ENCODE results near the gene PSMA6. TPM values are rescaled to one million over a fixed set of nuclear protein-coding genes. Genes with fewer than 3 reads are reported as not detected.
"Not testable (repeated sequence)": the region's sequence is repeated elsewhere in the genome, so short reads cannot be mapped to it uniquely, and the experiment has no call there.

Gene PSMA6
- total and polyA plus RNA-seq, 2 experiments from 2014 or later: 171 to 225 TPM

DNA sequence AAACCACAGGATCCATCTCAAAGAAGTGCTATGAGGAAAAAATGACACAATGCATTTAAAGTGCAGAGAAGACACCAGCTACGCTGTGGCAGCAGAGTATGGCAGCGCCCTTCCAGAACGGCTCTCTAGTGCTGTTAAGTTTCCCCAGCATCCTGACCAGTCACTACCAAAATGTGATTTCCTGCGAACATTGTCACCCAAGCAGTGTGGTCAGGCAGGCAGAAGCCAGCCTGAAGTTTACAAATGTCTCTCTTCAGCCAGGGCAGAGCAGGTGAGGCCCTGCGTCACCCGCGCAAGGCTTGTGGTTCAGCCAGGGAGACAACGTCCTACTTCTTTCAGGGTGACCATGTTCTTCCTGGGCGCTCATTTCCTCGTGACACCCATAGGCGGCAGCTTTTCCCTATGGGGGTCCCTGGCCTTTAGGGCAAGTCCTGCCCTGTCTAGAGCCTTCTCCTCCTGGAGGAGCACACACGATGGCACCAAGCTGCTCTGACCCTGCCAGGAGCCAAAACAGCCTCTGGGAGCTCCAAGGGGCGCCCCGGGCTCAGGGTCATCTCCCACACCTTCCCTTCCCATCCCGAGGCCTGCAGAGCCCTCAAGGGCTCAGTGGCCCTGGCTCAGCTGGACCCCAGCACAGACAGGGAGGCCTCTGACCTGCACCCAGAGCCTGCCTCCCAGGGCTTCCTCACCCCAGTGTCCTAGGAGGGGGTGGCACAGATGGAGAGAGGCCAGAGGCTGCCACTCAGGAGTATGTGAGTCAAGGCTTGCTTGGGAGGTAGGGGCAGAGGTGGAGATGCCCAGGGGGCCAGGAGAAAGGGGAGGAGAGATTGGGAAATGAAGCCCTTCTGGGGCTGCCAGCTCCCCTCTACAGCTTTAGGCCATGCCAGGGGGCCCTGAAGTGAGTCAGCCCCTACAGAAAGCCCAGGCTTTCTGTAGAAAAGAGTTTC lies 41.9 kb downstream of the PSMA6 start:
- no peaks in the 10 kb centered on the region for H3K9me2 ChIP-seq (ENCODE audit: insufficient read depth)
- no peaks in the 10 kb centered on the region for H4K20me1 ChIP-seq (ENCODE audit: insufficient read depth)
- no peak overlapping the region for H3K4me3 ChIP-seq
- no peaks in the 10 kb centered on the region for H3K79me2 ChIP-seq (ENCODE audit: insufficient read depth)
- 89 to 91% methylated on average over 14 to 15 of the region's 15 CpGs for WGBS, 2 experiments (ENCODE audit: low coverage in 1 of 2, low lambda C conversion rate in 2 of 2, missing lambda C conversion rate in 2 of 2)
- H3K4me1 ChIP-seq (ENCODE audit: insufficient read depth): no peaks in the 10 kb centered on the region
- DNase-seq: no peak
- H3K9me3 ChIP-seq (ENCODE audit: low read depth): no peaks in the 10 kb centered on the region
- no peak overlapping the region for H3K4me2 ChIP-seq (ENCODE audit: unreplicated experiment)
- in situ Hi-C loops (cut with MboI): no loop called here
- no peak for TF ChIP-seq EZH2 (IDR thresholded peaks at IDR 0.05; ENCODE audit: insufficient read depth, poor library complexity, severe bottlenecking)
- TF ChIP-seq EZH2phosphoT487 (IDR thresholded peaks at IDR 0.05; ENCODE audit: insufficient read depth, low read depth): no peak
- H3F3A ChIP-seq (ENCODE audit: insufficient read depth): no peaks in the 10 kb centered on the region
- H3K27ac ChIP-seq: no peak overlapping the region
- no peaks in the 10 kb centered on the region for H3K27me3 ChIP-seq (replicated peaks; ENCODE audit: insufficient read depth)
- H3K9ac ChIP-seq: no peak overlapping the region
- H3K36me3 ChIP-seq (ENCODE audit: low read depth): no peaks in the 10 kb centered on the region
- H2AFZ ChIP-seq: no peak overlapping the region

DNA sequence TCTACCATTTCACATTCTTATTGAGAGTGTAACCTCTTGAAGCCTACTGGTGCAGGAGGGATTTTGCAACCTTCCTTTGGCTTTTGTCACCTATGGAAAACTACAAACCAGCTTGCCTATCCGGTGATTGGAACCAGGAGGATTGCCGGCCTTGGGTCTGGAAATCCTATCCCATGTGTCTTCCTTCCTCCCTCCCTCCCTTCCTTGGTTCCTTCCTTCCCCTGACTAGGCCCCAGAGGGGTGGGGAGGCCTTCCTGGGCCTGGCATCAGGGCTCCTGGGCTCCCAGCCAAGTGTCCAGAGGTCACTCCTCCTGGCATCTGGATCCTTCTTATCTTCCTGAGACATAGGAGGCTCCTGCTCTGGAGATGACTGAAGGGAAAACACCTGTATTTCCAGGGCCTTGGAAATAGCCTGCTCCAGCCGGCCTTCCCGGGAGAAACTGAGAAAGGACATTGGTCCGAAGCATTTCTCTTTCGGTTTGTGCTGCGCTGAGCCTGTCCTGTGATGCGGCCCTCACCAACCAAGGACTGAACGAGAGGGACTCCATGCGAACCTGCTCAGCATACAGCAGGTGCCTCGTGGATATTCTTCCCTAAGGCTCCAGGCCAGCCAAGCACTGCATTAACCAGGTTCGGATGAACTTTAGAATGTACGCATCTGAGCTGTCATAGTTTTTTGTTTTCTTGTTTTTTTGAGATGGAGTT lies 43.4 kb downstream of the PSMA6 start:
- Histone ChIP-seq H3K27ac (no peak overlapping the region), H3K9ac (no peak overlapping the region), H2AFZ (no peak overlapping the region), H4K20me1 (ENCODE audit: insufficient read depth) (no peaks in the 10 kb centered on the region), H3F3A (ENCODE audit: insufficient read depth) (no peaks in the 10 kb centered on the region), H3K4me2 (ENCODE audit: unreplicated experiment) (no peak overlapping the region), H3K9me2 (ENCODE audit: insufficient read depth) (no peaks in the 10 kb centered on the region), H3K4me1 (ENCODE audit: insufficient read depth) (no peaks in the 10 kb centered on the region), H3K9me3 (ENCODE audit: low read depth) (no peaks in the 10 kb centered on the region), H3K4me3 (no peak overlapping the region), H3K79me2 (ENCODE audit: insufficient read depth) (no peaks in the 10 kb centered on the region), H3K36me3 (ENCODE audit: low read depth) (no peaks in the 10 kb centered on the region), H3K27me3 (replicated peaks; ENCODE audit: insufficient read depth) (no peaks in the 10 kb centered on the region)
- in situ Hi-C loops (cut with MboI): no loop called here
- no peak for DNase-seq
- TF ChIP-seq EZH2 (IDR thresholded peaks at IDR 0.05; ENCODE audit: insufficient read depth, poor library complexity, severe bottlenecking) (no peak), EZH2phosphoT487 (IDR thresholded peaks at IDR 0.05; ENCODE audit: insufficient read depth, low read depth) (no peak)
- WGBS, 2 experiments (ENCODE audit: low coverage in 1 of 2, low lambda C conversion rate in 2 of 2, missing lambda C conversion rate in 2 of 2): 94 to 96% methylated on average over 13 of the region's 13 CpGs

DNA sequence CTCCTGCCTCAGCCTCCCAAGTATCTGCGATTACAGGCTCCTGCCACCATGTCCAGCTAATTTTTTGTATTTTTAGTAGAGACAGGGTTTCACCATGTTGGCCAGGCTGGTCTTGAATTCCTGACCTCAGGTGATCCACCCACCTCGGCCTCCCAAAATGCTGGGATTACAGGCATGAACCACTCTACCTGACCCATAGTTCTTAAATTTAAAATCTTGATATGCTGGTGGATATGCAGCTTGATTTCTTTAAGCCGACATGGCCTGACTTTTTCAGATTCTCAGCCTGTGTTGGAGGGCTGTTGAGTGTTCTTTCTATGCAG lies 44.0 kb downstream of the PSMA6 start:
- H3K9ac ChIP-seq; H4K20me1 ChIP-seq (ENCODE audit: insufficient read depth); H3K4me1 ChIP-seq (ENCODE audit: insufficient read depth); H3K27ac ChIP-seq; H3F3A ChIP-seq (ENCODE audit: insufficient read depth); in situ Hi-C loops (cut with MboI); DNase-seq; H2AFZ ChIP-seq; H3K36me3 ChIP-seq (ENCODE audit: low read depth); H3K4me3 ChIP-seq; H3K9me3 ChIP-seq (ENCODE audit: low read depth); H3K4me2 ChIP-seq (ENCODE audit: unreplicated experiment); H3K79me2 ChIP-seq (ENCODE audit: insufficient read depth); H3K9me2 ChIP-seq (ENCODE audit: insufficient read depth); H3K27me3 ChIP-seq (replicated peaks; ENCODE audit: insufficient read depth): not testable (repeated sequence)
- WGBS, 2 experiments (ENCODE audit: low coverage in 1 of 2, low lambda C conversion rate in 2 of 2, missing lambda C conversion rate in 2 of 2): 80 to 83% methylated on average over 3 of the region's 3 CpGs

DNA sequence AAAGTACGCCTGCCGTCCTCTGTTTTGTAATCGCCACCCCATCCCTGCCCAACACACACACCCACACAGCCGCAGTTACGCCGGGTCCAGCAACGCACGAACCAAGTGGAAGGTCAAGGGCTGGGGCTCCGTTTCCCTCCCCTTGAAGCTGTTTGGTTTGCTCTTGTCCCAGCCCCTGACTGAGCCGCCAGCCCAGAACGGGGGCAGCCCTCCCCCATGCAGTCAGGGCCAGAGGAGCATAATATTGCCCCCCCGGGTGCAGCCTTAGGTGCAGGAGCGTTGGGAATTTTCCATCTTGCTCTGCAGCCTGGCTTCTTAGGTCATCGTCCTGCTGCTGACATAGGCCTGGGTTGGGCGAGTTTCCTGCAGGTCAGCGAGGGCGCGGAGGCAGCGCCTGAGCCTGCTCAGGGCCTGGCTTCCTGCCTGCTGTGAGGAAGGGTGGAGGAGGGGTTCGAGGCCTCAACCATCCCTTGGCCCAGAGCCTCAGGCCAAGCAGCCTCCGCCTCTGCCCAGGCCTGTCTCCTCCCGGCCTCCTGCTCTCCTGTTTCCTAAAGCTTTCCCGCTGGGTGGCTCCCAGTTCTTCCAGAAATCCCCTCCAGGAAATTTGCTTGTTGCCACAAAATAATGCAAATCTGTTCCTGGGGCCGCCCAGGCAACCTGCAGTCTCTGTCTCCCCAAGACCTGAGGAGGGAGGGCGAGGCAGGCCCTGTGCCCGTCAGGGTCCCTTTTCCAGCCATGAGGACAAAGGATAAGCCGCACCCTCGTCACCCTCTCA lies 44.5 kb downstream of the PSMA6 start:
- no peak for DNase-seq
- Histone ChIP-seq H3K4me1 (ENCODE audit: insufficient read depth) (peaks cover under 1% of the 10 kb centered on the region; the same call in 1 of the 2 replicates), H3K9me3 (ENCODE audit: low read depth) (no peaks in the 10 kb centered on the region), H3F3A (ENCODE audit: insufficient read depth) (no peaks in the 10 kb centered on the region), H3K4me3 (no peak overlapping the region), H3K4me2 (ENCODE audit: unreplicated experiment) (no peak overlapping the region), H3K9ac (no peak overlapping the region), H4K20me1 (ENCODE audit: insufficient read depth) (no peaks in the 10 kb centered on the region), H3K79me2 (ENCODE audit: insufficient read depth) (no peaks in the 10 kb centered on the region), H3K36me3 (ENCODE audit: low read depth) (no peaks in the 10 kb centered on the region), H3K27me3 (replicated peaks; ENCODE audit: insufficient read depth) (no peaks in the 10 kb centered on the region), H3K9me2 (ENCODE audit: insufficient read depth) (no peaks in the 10 kb centered on the region), H3K27ac (no peak overlapping the region), H2AFZ (no peak overlapping the region)
- WGBS, 2 experiments (ENCODE audit: low coverage in 1 of 2, low lambda C conversion rate in 2 of 2, missing lambda C conversion rate in 2 of 2): 91 to 93% methylated on average over 24 to 28 of the region's 28 CpGs
- TF ChIP-seq EZH2phosphoT487 (IDR thresholded peaks at IDR 0.05; ENCODE audit: insufficient read depth, low read depth): no peak
- TF ChIP-seq EZH2 (IDR thresholded peaks at IDR 0.05; ENCODE audit: insufficient read depth, poor library complexity, severe bottlenecking): no peak
- in situ Hi-C loops (cut with MboI): no loop called here

All from GM23248 (cell line).